K562 (cell line): ENCODE measurements around the gene WWTR1.

Source experiments
- EZH2 ChIP-seq: IDR thresholded peaks from 2 replicates; pipeline ENCODE4 v1.6.1; 2012; ENCODE audit warnings: low read depth, mild to moderate bottlenecking, inconsistent platforms, low read length, borderline replicate concordance
- NFIC ChIP-seq: fragments of 450-650 bp; IDR thresholded peaks from 2 replicates; pipeline ENCODE4 v1.6.1; 2017; ENCODE audit warnings: mild to moderate bottlenecking, inconsistent platforms
- POLR3A ChIP-seq: IDR thresholded peaks from 2 replicates; pipeline ENCODE4 v1.6.1; 2011; ENCODE audit warnings: borderline replicate concordance, mild to moderate bottlenecking, moderate library complexity; ENCODE audit not compliant: insufficient read length, insufficient read depth; ENCODE audit errors: extremely low read depth
- SP1 ChIP-seq: sonication (generic); formaldehyde crosslinking; IDR thresholded peaks from 2 replicates; pipeline ENCODE4 v1.8.1; 2022; ENCODE audit warnings: mild to moderate bottlenecking, missing genetic modification reagents
- TF ChIP-seq, protein P1 (sequence below), 3 experiments: IDR thresholded peaks in 2 of 3; conservative IDR thresholded peaks in 1 of 3; 2 replicates each; pipeline ENCODE4 v1.5.1; 2011 to 2012; ENCODE audit warnings: low read length in 3 of 3, mild to moderate bottlenecking in 3 of 3, control low read depth in 2 of 3, improper control_type of control experiment in 1 of 3, inconsistent platforms in 1 of 3, low read depth in 1 of 3, mixed read lengths in 1 of 3, moderate library complexity in 1 of 3; ENCODE audit not compliant: insufficient read depth in 2 of 3
- TF ChIP-seq, protein P2 (sequence below), 2 experiments: fragments of 450-650 bp in 1 of 2; sonication (generic) in 1 of 2; formaldehyde crosslinking in 1 of 2; IDR thresholded peaks in 1 of 2; conservative IDR thresholded peaks in 1 of 2; 2 replicates each; pipeline versions ENCODE4 v1.6.1 to v1.8.1; 2016 to 2023; ENCODE audit warnings: mild to moderate bottlenecking in 2 of 2, moderate library complexity in 2 of 2, inconsistent platforms in 1 of 2, missing genetic modification reagents in 1 of 2

DNA sequence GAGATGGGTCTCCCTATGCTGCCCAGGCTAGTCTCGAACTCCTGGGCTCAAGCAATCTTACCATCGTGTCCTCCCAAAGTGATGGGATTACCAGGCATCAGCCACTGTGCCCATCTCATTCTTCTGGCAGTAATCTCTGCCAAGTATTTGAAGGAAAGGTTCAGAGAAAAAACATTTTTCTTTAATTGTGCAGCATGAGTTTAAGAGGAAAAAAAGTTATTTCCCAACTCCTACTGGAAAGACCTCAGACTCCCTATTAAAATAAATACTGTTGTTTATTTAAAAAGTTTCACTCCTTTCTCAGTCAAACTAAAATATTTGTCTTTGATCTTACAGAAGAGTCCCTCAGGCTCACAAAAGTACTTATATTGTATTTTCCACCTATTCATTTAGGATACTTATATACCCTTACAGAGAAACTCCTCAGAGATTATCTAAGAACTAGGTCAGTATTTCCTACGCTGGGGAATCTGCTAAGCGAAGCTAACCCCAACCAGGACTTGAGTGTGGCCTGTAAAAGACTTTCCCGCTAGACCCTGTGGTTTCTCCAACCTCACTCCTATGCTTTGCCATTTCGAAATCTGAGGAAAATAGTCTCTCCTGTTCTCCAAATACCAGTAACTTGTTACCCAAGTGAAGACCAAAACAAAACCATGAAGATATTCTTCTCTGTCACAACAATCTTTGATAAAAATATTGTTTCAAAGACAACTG, 28.7 kb downstream of the WWTR1 start:
- no peak for TF ChIP-seq EZH2
- TF ChIP-seq, protein P1, sequence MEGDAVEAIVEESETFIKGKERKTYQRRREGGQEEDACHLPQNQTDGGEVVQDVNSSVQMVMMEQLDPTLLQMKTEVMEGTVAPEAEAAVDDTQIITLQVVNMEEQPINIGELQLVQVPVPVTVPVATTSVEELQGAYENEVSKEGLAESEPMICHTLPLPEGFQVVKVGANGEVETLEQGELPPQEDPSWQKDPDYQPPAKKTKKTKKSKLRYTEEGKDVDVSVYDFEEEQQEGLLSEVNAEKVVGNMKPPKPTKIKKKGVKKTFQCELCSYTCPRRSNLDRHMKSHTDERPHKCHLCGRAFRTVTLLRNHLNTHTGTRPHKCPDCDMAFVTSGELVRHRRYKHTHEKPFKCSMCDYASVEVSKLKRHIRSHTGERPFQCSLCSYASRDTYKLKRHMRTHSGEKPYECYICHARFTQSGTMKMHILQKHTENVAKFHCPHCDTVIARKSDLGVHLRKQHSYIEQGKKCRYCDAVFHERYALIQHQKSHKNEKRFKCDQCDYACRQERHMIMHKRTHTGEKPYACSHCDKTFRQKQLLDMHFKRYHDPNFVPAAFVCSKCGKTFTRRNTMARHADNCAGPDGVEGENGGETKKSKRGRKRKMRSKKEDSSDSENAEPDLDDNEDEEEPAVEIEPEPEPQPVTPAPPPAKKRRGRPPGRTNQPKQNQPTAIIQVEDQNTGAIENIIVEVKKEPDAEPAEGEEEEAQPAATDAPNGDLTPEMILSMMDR (IDR thresholded peaks at IDR 0.05 in 2 of 3, conservative IDR thresholded peaks at IDR 0.05 in 1 of 3; ENCODE audit: insufficient read depth in 2 of 3, low read depth in 1 of 3, low read length in 3 of 3) = no peak
- no peak for TF ChIP-seq NFIC
- no peak for TF ChIP-seq SP1 (CRISPR knock-in tag)
- TF ChIP-seq, protein P2, sequence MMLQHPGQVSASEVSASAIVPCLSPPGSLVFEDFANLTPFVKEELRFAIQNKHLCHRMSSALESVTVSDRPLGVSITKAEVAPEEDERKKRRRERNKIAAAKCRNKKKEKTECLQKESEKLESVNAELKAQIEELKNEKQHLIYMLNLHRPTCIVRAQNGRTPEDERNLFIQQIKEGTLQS (IDR thresholded peaks at IDR 0.05) = no peak
- TF ChIP-seq, protein P2 (CRISPR knock-in tag; conservative IDR thresholded peaks at IDR 0.05) = no peak
- no peak for TF ChIP-seq POLR3A
